Measurements from ENCODE around the gene DDX19B. TPM values are rescaled to one million over a fixed set of nuclear protein-coding genes. Genes with fewer than 3 reads are reported as not detected.

Gene DDX19B
- total and polyA plus RNA-seq, 7 donors: 15.0 to 21.4 (median 16.0) TPM

GRCh38 chr16:70380248-70380918, 81.4 kb downstream of the DDX19B start:
- peak overlapping the region; percentile 96 for H3K27ac ChIP-seq
- ATAC-seq (peak; percentile 37 to 69 (median 44)), DNase-seq (peak; percentile 68 to 80)
- TF ChIP-seq CTCF (IDR thresholded peaks at IDR 0.05): no peak
- intact Hi-C loops (cut with DNase I): loop anchor here in 1 of 2 donors (5.0 kb wide), 1 partner anchor 57 kb away; the partner anchor contains the start of gene ST3GAL2
- 1 to 2% (median 1%) methylated on average over 31 of the region's 31 CpGs for WGBS, 3 donors
- H3K4me3 ChIP-seq: peak overlapping the region; percentile 86
- peaks cover under 1 to 23% of the 10 kb centered on the region in 2 donors for H3K36me3 ChIP-seq (ENCODE audit: insufficient read depth in 1 of 2, low read depth in 1 of 2)
- peaks cover 21% of the 10 kb centered on the region for H3K4me1 ChIP-seq
- no peaks in the 10 kb centered on the region for H3K27me3 ChIP-seq (ENCODE audit: insufficient read depth in 3 of 3, low read length in 2 of 3)
- H3K9me3 ChIP-seq: no peaks in the 10 kb centered on the region

- Histone ChIP-seq H3K27me3 (ENCODE audit: insufficient read depth in 3 of 3, low read length in 2 of 3) (no peaks in the 10 kb centered on the region), H3K36me3 (ENCODE audit: insufficient read depth in 1 of 2, low read depth in 1 of 2) (peaks cover 0 to 19% of the 10 kb centered on the region in 2 donors), H3K4me1 (peaks cover 24% of the 10 kb centered on the region), H3K27ac (peak overlapping the region; percentile 96), H3K9me3 (no peaks in the 10 kb centered on the region), H3K4me3 (peak overlapping the region; percentile 86)
- DNase-seq: peak; percentile 96 to 98
- peak; percentile 91 to 95 (median 92) for ATAC-seq
- intact Hi-C loops (cut with DNase I): loop anchor here in 1 of 2 donors (5.0 kb wide), 1 partner anchor 56 kb away; the partner anchor contains the start of gene ST3GAL2
- TF ChIP-seq CTCF (IDR thresholded peaks at IDR 0.05): peak; percentile 34
- 1 to 4% (median 2%) methylated on average over 39 to 52 of the region's 52 CpGs for WGBS, 3 donors
Measured at GRCh38 chr16:70380919-70381603, 82.1 kb downstream of the DDX19B start.

GRCh38 chr16:70381604-70382342, 82.8 kb downstream of the DDX19B start:
- H3K36me3 ChIP-seq (ENCODE audit: insufficient read depth in 1 of 2, low read depth in 1 of 2): peaks cover 0 to 13% of the 10 kb centered on the region in 2 donors
- TF ChIP-seq CTCF (IDR thresholded peaks at IDR 0.05): no peak
- peak in 3 of 4 donors; percentile 15 to 28 (median 17) for ATAC-seq
- intact Hi-C loops (cut with DNase I): loop anchor here in 1 of 2 donors (5.0 kb wide), 1 partner anchor 56 kb away; the partner anchor contains the start of gene ST3GAL2
- H3K9me3 ChIP-seq: no peaks in the 10 kb centered on the region
- H3K4me3 ChIP-seq: peak overlapping the region; percentile 86
- H3K27ac ChIP-seq: peak overlapping the region; percentile 96
- no peaks in the 10 kb centered on the region for H3K27me3 ChIP-seq (ENCODE audit: insufficient read depth in 3 of 3, low read length in 2 of 3)
- DNase-seq: no peak
- peaks cover 23% of the 10 kb centered on the region for H3K4me1 ChIP-seq
- 14 to 21% (median 19%) methylated on average over 34 to 47 of the region's 47 CpGs for WGBS, 3 donors

- no peaks in the 10 kb centered on the region for H3K9me3 ChIP-seq
- no peak for DNase-seq
- ATAC-seq: no peak
- no peaks in the 10 kb centered on the region for H3K27me3 ChIP-seq (ENCODE audit: insufficient read depth in 3 of 3, low read length in 2 of 3)
- no peak overlapping the region for H3K4me3 ChIP-seq
- TF ChIP-seq CTCF (IDR thresholded peaks at IDR 0.05): no peak
- peaks cover 29% of the 10 kb centered on the region for H3K4me1 ChIP-seq
- peaks cover 0 to 26% of the 10 kb centered on the region in 2 donors for H3K36me3 ChIP-seq (ENCODE audit: insufficient read depth in 1 of 2, low read depth in 1 of 2)
- H3K27ac ChIP-seq: peak overlapping the region; percentile 1
- 87 to 92% (median 88%) methylated on average over 6 of the region's 6 CpGs for WGBS, 3 donors
- intact Hi-C loops (cut with DNase I): loop anchor here in 1 of 2 donors (5.0 kb wide), 1 partner anchor 54 kb away; the partner anchor contains the start of gene ST3GAL2
Measured at GRCh38 chr16:70383421-70383960, 84.5 kb downstream of the DDX19B start.

Other genes with a start within 250 kb of the DDX19B start
- 10 to 100 TPM; 18.8 to 53.6 (median 20.5) TPM for gene PDPR, start 184.9 kb upstream of the DDX19B start, total RNA-seq
- 10 to 100 TPM in 1 of 3 donors, 1 to 10 TPM in 2; 6.9 to 13.7 (median 9.3) TPM for gene PDPR, start 184.9 kb upstream of the DDX19B start, polyA plus RNA-seq
- under 1 TPM in 1 of 4 donors, not detected in 3; 0.43 TPM for gene CLEC18C, start 125.4 kb upstream of the DDX19B start, total RNA-seq
- gene CLEC18C, start 125.4 kb upstream of the DDX19B start, polyA plus RNA-seq: under 1 TPM in 1 of 3 donors, not detected in 2; 0.10 TPM
- 10 to 100 TPM; 12.3 to 21.4 (median 19.2) TPM for gene EXOSC6, start 47.2 kb upstream of the DDX19B start, total RNA-seq
- gene EXOSC6, start 47.2 kb upstream of the DDX19B start, polyA plus RNA-seq: 10 to 100 TPM in 2 of 3 donors, 1 to 10 TPM in 1; 8.8 to 22.2 (median 16.9) TPM
- gene AARS1, start 9.7 kb upstream of the DDX19B start, total RNA-seq: 10 to 100 TPM; 48.4 to 86.3 (median 77.7) TPM
- 10 to 100 TPM; 37.4 to 63.9 (median 58.0) TPM for gene AARS1, start 9.7 kb upstream of the DDX19B start, polyA plus RNA-seq
- 10 to 100 TPM; 42.1 to 78.6 (median 54.2) TPM for gene DDX19A, start 47.7 kb downstream of the DDX19B start, total RNA-seq
- gene DDX19A, start 47.7 kb downstream of the DDX19B start, polyA plus RNA-seq: 10 to 100 TPM; 36.4 to 73.0 (median 50.1) TPM
- gene ST3GAL2, start 139.9 kb downstream of the DDX19B start, total RNA-seq: 10 to 100 TPM; 16.8 to 33.0 (median 22.6) TPM
- 10 to 100 TPM in 1 of 3 donors, 1 to 10 TPM in 2; 7.0 to 19.8 (median 8.9) TPM for gene ST3GAL2, start 139.9 kb downstream of the DDX19B start, polyA plus RNA-seq
- 10 to 100 TPM in 2 of 4 donors, 1 to 10 TPM in 2; 4.9 to 11.0 (median 9.3) TPM for gene FCSK, start 155.4 kb downstream of the DDX19B start, total RNA-seq
- gene FCSK, start 155.4 kb downstream of the DDX19B start, polyA plus RNA-seq: 1 to 10 TPM; 5.7 to 8.0 (median 6.0) TPM
- 10 to 100 TPM; 41.7 to 77.8 (median 64.9) TPM for gene COG4, start 224.4 kb downstream of the DDX19B start, total RNA-seq
- gene COG4, start 224.4 kb downstream of the DDX19B start, polyA plus RNA-seq: 10 to 100 TPM; 29.1 to 80.3 (median 41.4) TPM
- 100 to 1,000 TPM; 145 to 178 (median 157) TPM for gene SF3B3, start 224.6 kb downstream of the DDX19B start, total RNA-seq
- gene SF3B3, start 224.6 kb downstream of the DDX19B start, polyA plus RNA-seq: 100 to 1,000 TPM in 1 of 3 donors, 10 to 100 TPM in 2; 50.0 to 117 (median 59.9) TPM